ENCODE results near the gene RALGAPA2. TPM values are rescaled to one million over a fixed set of nuclear protein-coding genes. Genes with fewer than 3 reads are reported as not detected.

Gene RALGAPA2
- total and polyA plus RNA-seq, 2 of the 13 experiments (the other 11 are each of a cell fraction or from before 2014, with no cell fraction given): 13.8 to 17.7 TPM

- TF ChIP-seq ZNF660 (CRISPR knock-in tag; IDR thresholded peaks at IDR 0.05; ENCODE audit: borderline replicate concordance, low read depth): no peak
- peak; percentile 56; the same call in 1 of the 2 replicates for TF ChIP-seq PAXIP1 (CRISPR knock-in tag; conservative IDR thresholded peaks at IDR 0.05)
- TF ChIP-seq KMT2A (CRISPR knock-in tag; IDR thresholded peaks at IDR 0.05): no peak
- TF ChIP-seq NKX3-1 (CRISPR knock-in tag; IDR thresholded peaks at IDR 0.05): no peak
- TF ChIP-seq, protein P1, sequence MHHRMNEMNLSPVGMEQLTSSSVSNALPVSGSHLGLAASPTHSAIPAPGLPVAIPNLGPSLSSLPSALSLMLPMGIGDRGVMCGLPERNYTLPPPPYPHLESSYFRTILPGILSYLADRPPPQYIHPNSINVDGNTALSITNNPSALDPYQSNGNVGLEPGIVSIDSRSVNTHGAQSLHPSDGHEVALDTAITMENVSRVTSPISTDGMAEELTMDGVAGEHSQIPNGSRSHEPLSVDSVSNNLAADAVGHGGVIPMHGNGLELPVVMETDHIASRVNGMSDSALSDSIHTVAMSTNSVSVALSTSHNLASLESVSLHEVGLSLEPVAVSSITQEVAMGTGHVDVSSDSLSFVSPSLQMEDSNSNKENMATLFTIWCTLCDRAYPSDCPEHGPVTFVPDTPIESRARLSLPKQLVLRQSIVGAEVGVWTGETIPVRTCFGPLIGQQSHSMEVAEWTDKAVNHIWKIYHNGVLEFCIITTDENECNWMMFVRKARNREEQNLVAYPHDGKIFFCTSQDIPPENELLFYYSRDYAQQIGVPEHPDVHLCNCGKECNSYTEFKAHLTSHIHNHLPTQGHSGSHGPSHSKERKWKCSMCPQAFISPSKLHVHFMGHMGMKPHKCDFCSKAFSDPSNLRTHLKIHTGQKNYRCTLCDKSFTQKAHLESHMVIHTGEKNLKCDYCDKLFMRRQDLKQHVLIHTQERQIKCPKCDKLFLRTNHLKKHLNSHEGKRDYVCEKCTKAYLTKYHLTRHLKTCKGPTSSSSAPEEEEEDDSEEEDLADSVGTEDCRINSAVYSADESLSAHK (CRISPR knock-in tag; IDR thresholded peaks at IDR 0.05; ENCODE audit: borderline replicate concordance): no peak; the same call in 1 of the 2 replicates
- TF ChIP-seq ZNF451 (CRISPR knock-in tag; IDR thresholded peaks at IDR 0.05): no peak
- TF ChIP-seq TOE1 (CRISPR knock-in tag; IDR thresholded peaks at IDR 0.05): no peak
- no peak for TF ChIP-seq ZNF335 (CRISPR knock-in tag; IDR thresholded peaks at IDR 0.05)
- TF ChIP-seq ZNF605 (CRISPR knock-in tag; IDR thresholded peaks at IDR 0.05): peak; percentile 71; the same call in 1 of the 2 replicates
- TF ChIP-seq HNF4G (IDR thresholded peaks at IDR 0.05; ENCODE audit: borderline replicate concordance, low read depth, low read length): no peak
- no peak for TF ChIP-seq HNF4G (CRISPR knock-in tag; IDR thresholded peaks at IDR 0.05; ENCODE audit: borderline replicate concordance, low read depth)
- no peak for TF ChIP-seq HNRNPL (IDR thresholded peaks at IDR 0.05; ENCODE audit: low read depth, low read length)
- no peak for TF ChIP-seq ZNF446 (CRISPR knock-in tag; IDR thresholded peaks at IDR 0.05)
- TF ChIP-seq GATAD2A (CRISPR knock-in tag; IDR thresholded peaks at IDR 0.05): no peak; the same call in 1 of the 2 replicates
- TF ChIP-seq GABPA (IDR thresholded peaks at IDR 0.05; ENCODE audit: low read depth, low read length): no peak
- no peak for TF ChIP-seq GABPA (CRISPR knock-in tag; IDR thresholded peaks at IDR 0.05; ENCODE audit: low read depth)
- no peak for TF ChIP-seq LCORL (IDR thresholded peaks at IDR 0.05)
- peak; percentile 63; the same call in 1 of the 2 replicates for TF ChIP-seq LCORL (CRISPR knock-in tag; IDR thresholded peaks at IDR 0.05)
- peak; percentile 78 for TF ChIP-seq ZNF205 (CRISPR knock-in tag; IDR thresholded peaks at IDR 0.05)
- TF ChIP-seq ATRX (CRISPR knock-in tag; IDR thresholded peaks at IDR 0.05; ENCODE audit: borderline replicate concordance): no peak
- TF ChIP-seq ZBTB34 (CRISPR knock-in tag; IDR thresholded peaks at IDR 0.05): no peak
- TF ChIP-seq, protein P2, sequence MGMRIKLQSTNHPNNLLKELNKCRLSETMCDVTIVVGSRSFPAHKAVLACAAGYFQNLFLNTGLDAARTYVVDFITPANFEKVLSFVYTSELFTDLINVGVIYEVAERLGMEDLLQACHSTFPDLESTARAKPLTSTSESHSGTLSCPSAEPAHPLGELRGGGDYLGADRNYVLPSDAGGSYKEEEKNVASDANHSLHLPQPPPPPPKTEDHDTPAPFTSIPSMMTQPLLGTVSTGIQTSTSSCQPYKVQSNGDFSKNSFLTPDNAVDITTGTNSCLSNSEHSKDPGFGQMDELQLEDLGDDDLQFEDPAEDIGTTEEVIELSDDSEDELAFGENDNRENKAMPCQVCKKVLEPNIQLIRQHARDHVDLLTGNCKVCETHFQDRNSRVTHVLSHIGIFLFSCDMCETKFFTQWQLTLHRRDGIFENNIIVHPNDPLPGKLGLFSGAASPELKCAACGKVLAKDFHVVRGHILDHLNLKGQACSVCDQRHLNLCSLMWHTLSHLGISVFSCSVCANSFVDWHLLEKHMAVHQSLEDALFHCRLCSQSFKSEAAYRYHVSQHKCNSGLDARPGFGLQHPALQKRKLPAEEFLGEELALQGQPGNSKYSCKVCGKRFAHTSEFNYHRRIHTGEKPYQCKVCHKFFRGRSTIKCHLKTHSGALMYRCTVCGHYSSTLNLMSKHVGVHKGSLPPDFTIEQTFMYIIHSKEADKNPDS (CRISPR knock-in tag; IDR thresholded peaks at IDR 0.05): no peak
- TF ChIP-seq ZNF678 (CRISPR knock-in tag; IDR thresholded peaks at IDR 0.05): no peak
Measured at GRCh38 chr20:20743511-20744169, 31.2 kb upstream of the RALGAPA2 start (continued).

Data from HepG2 (cell line).